ENCODE measurements around the gene CAMKK1.

Gene CAMKK1

GRCh38 chr17:3812771-3813170, 80.1 kb downstream of the CAMKK1 start:
- no peak for DNase-seq (ENCODE audit: low read depth in 2 of 2)

DNA sequence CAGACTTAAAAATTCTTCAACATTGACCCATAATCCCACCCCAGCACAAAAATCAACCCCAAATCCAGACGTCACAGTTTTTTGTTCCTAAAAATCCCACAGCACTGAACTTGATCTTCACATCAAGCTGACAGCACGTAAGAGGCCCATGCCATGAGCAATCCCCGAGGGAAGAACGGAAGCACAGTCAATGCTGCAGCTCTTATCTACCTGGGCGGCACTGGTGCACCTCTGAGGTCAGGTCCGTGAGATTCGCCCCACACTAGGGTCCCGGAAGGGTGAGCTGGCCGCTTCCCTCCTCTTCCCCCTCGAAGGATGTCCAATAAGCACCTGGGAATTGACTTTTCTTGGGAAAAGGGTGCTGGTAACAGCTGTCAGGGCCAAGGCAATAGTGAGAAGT, 80.6 kb downstream of the CAMKK1 start:
- DNase-seq (ENCODE audit: low read depth in 2 of 2) = no peak
